ENCODE data around the gene DOK5.

The DOK5 gene

GRCh38 chr20:54475334-54476168 is at the start of gene DOK5:
Gene DOK5 (plus strand): TSS chr20:54475593. CDS start chr20:54475947, 354 bp downstream.
- peak within 1 kb of the TSS; percentile 9 for H3K4me3 ChIP-seq (ENCODE audit: low read length)
- no peak for DNase-seq (ENCODE audit: low read depth)
- TF ChIP-seq CTCF (IDR thresholded peaks at IDR 0.05; ENCODE audit: insufficient read depth, low read depth, low read length, missing control alignments), result no peak

GRCh38 chr20:54429364-54429763 is 46.0 kb upstream of the DOK5 start:
- no peak overlapping the region for H3K4me3 ChIP-seq (ENCODE audit: low read length)
- DNase-seq (ENCODE audit: low read depth), result no peak
- no peak for TF ChIP-seq CTCF (IDR thresholded peaks at IDR 0.05; ENCODE audit: insufficient read depth, low read depth, low read length, missing control alignments)

GRCh38 chr20:54431156-54431944 is 44.0 kb upstream of the DOK5 start:
- DNase-seq (ENCODE audit: low read depth), result peak; percentile 24
- no peak for TF ChIP-seq CTCF (IDR thresholded peaks at IDR 0.05; ENCODE audit: insufficient read depth, low read depth, low read length, missing control alignments)
- no peak overlapping the region for H3K4me3 ChIP-seq (ENCODE audit: low read length)

GRCh38 chr20:54432966-54433365 is 42.4 kb upstream of the DOK5 start:
- TF ChIP-seq CTCF (IDR thresholded peaks at IDR 0.05; ENCODE audit: insufficient read depth, low read depth, low read length, missing control alignments), result no peak
- no peak overlapping the region for H3K4me3 ChIP-seq (ENCODE audit: low read length)
- no peak for DNase-seq (ENCODE audit: low read depth)

GRCh38 chr20:54433636-54434035 is 41.8 kb upstream of the DOK5 start:
- H3K4me3 ChIP-seq (ENCODE audit: low read length), result no peak overlapping the region
- TF ChIP-seq CTCF (IDR thresholded peaks at IDR 0.05; ENCODE audit: insufficient read depth, low read depth, low read length, missing control alignments), result no peak
- no peak for DNase-seq (ENCODE audit: low read depth)

GRCh38 chr20:54434196-54434595 is 41.2 kb upstream of the DOK5 start:
- no peak overlapping the region for H3K4me3 ChIP-seq (ENCODE audit: low read length)
- TF ChIP-seq CTCF (IDR thresholded peaks at IDR 0.05; ENCODE audit: insufficient read depth, low read depth, low read length, missing control alignments), result no peak
- DNase-seq (ENCODE audit: low read depth), result no peak

Measured in epithelial cell of esophagus (primary cell).